NT2/D1 (cell line): ENCODE data around the gene INPP4A.

Source experiments
- SUZ12 ChIP-seq: IDR thresholded peaks from 2 replicates; pipeline ENCODE4 v1.6.1; 2011; ENCODE audit not compliant: insufficient read length, insufficient read depth; ENCODE audit errors: extremely low read depth
- YY1 ChIP-seq: IDR thresholded peaks from 2 replicates; pipeline ENCODE4 v1.6.1; 2011; ENCODE audit not compliant: insufficient read length, insufficient read depth
- ZNF274 ChIP-seq: IDR thresholded peaks from 2 replicates; pipeline ENCODE4 v1.6.1; 2011; ENCODE audit warnings: mild to moderate bottlenecking, low read depth, low read length

GRCh38 chr2:98488252-98488651 lies 43.6 kb downstream of the INPP4A start:
- TF ChIP-seq ZNF274, result no peak
- no peak for TF ChIP-seq SUZ12
- TF ChIP-seq YY1, result no peak
